HG03066 (cell line): Measurements from ENCODE around the gene ZNF8.
A peak's percentile ranks its signal among the peaks of the same experiment; 100 is the strongest.
"Not testable (repeated sequence)": the region's sequence is repeated elsewhere in the genome, so short reads cannot be mapped to it uniquely, and the experiment has no call there.

Source experiments
- ATAC-seq: cut with Tn5 transposase; IDR thresholded peaks from one replicate; pipeline ENCODE4 v1.9.1; 2021; ENCODE audit warnings: low read depth; ENCODE audit not compliant: unreplicated experiment

The ZNF8 gene

DNA sequence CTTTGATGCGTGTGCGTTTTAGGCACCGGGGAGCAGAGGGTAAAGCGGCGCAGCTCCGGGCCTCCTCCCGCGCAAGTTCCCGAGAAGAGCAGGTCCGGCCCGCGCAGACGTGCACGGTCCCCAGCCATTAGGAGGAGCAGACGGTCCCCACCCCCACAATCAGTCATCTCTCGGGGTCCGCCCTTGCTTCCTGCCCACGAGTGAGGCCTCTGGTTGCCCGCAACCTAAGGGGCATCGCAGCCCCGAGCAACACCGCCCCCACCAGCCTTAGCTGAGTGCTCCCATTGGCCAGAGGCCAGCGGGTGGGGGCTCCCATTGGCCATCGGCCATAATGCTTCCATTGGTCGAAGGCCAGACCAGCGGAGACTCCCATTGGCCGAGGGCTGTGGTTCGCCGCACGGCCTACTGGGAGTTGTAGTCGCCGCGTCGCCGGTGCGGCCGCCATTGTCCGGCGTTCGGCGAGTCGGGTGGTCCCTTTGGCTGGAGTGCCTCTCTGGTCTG lies at the start of gene ZNF8:
Gene ZNF8 (plus strand): TSS at position 415 of the 501 bp plus-strand sequence. CDS start 127 bp downstream, outside the sequence.
- peak; percentile 95 for ATAC-seq

DNA sequence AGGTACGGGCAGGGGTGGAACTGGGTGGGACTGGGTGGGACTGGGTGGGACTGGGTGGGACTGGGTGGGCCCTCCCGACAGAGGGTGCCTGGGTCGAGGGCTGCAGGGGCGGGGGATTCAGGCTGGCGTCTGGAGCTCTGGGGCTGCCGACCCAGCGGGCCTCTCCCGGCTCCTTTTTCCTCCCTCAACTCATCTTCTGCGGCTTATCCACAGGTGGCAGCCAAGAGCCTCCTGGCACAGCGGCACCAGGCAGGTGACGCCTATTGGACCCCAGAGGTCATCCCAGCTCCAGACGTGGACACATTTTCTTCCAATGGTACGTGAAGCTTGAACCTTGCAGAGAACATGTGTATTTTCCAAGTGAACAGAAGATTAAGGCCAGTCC lies 49.5 kb upstream of the ZNF8 start:
- no peak for ATAC-seq

DNA sequence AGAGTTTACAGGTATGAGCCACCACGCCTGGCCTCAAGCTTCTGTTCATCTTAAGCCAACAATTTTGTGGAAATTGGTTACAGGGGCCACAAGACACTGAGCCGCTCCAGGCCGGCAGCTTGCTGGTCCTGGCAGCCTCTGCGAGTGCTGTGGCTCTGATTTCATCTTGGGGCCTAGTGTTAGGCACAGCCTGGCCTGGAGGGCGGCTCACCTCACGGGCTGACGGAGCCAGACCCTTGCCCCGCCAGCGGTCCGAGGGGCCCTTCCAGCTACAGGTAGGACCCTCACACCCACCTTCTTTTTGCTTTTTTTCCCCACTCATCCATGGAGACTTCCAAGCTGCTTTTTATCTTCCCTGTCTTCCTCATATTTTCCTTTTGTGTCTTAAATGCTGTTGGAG lies 41.4 kb upstream of the ZNF8 start:
- no peak for ATAC-seq

DNA sequence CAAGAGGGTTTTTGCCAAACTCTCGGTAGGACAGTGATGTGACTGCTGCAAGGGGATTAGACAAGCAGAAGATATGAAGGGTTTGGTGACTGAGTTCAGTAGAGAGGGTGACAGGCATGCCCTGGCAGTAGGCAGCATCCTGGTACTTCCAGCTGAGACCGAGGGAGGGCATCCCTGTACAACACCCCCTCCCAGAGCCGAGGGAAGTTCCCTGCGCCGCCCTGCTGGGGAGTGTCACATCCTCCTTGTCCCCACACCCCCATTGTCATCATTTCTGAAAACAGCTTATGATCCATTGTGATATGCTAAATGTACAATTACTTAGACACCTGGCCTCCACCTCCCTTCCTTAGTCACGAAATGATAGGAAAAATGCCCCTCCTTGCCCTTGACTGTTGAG lies 35.4 kb upstream of the ZNF8 start:
- no peak for ATAC-seq

DNA sequence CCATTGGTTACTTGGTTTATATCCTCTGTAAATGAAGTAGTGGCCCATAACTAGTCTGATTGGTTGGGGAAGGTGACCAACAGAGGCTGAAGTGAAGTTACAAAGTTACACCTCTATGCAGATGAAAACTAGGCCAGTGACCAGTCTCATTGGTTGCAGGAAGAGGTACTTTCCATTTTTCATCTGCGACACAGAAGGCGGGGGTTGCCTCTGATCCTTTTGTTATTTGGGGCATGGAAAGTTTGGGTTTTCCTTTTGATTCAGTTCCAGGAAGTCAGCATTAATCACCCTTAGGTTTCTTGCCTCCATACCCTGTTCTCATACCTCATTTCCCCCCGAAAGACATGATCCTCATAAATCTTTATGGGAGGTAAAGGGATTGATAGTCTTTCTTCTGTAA lies 29.9 kb upstream of the ZNF8 start:
- no peak for ATAC-seq

DNA sequence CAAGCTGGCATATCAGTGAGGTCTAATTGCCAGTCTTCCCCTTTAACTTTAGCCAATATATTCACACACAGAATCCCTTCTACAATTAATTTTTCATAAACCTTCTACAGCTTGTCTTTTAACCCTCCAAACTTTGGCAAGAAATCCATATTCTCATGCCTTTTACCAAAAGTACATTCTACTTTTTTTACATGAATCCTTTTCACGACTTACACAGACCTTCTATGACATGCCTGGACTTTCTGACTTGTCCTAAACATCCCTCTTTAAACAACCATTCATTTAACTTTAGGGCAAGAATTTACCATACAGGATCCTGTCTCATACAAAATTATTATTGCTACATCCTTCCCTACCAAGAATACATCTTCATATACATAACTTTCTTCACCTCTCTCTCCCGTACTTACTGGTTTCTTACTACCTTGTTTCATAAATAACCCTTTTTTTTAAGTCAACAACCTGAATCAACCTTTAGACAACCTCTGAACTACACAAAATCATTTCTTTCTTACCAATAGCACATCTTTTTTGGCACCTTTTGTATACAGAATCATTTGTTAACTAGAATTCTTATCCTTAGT lies 26.6 kb upstream of the ZNF8 start:
- ATAC-seq: no peak

DNA sequence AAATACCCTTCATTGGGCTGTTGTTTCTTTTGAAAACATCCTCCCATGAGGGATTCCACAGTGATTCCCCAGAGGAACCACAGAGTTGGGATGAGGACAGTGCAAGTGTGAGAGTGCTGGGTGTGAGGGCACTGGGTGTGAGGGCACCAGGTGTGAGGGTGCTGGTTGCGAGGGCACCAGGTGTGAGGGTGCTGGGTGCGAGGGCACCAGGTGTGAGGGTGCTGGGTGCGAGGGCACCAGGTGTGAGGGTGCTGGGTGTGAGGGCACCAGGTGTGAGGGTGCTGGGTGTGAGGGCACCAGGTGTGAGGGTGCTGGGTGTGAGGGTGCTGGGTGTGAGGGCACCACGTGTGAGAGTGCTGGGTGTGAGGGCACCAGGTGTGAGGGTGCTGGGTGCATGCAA lies 20.5 kb upstream of the ZNF8 start:
- ATAC-seq: not testable (repeated sequence)

DNA sequence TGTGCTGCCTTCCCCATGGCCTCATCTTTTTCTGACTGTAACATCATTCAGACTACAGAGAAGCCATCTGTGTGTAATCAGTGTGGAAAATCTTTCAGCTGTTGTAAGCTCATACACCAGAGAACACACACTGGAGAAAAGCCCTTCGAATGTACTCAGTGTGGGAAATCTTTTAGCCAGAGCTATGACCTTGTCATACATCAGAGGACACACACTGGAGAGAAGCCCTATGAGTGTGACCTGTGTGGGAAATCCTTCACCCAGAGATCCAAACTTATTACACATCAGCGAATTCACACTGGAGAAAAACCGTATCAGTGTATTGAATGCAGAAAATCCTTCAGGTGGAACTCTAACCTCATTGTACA lies 17.2 kb upstream of the ZNF8 start:
- ATAC-seq: no peak

DNA sequence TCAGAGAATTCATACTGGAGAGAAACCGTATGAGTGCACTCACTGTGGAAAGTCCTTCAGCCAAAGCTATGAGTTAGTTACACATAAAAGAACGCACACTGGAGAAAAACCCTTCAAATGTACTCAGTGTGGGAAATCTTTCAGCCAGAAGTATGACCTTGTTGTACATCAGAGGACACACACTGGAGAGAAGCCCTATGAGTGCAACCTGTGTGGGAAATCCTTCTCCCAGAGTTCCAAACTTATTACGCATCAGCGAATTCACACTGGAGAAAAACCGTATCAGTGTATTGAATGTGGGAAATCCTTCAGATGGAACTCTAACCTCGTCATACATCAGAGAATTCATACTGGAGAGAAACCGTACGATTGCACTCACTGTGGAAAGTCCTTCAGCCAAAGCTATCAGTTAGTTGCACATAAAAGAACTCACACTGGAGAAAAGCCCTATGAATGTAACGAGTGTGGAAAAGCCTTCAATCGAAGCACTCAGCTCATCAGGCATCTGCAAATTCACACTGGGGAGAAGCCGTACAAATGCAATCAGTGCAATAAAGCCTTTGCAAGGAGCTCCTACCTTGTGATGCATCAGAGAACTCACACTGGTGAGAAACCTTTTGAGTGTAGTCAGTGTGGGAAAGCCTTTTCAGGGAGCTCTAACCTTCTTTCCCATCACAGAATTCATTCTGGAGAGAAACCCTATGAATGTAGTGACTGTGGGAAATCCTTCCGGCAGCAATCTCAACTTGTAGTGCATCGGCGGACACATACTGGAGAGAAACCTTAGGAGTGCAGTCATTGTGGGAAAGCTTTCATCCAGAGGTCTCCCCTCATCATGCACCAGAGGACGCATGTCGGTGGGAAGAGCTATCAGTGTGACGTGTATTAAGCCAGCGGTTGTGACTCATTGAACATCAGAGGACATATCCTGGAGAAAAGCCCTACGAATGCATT lies 16.5 kb upstream of the ZNF8 start:
- no peak for ATAC-seq

DNA sequence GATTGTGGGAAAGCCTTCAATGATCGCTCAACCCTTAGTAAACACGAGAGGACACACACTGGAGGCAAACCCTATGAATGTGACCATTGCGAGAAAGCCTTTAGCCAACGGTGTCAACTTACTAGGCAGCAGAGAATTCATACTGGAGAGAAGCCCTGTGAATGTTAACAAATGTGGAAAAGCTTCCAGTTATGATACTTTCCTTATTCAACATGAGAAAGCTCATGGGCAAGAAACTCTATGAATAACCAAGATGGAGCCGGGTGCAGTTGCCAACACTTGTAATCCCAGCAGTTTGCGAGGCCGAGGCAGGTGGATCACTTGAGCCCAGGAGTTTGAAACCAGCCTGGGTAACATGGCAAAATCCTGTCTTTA lies 15.8 kb upstream of the ZNF8 start:
- no peak for ATAC-seq

DNA sequence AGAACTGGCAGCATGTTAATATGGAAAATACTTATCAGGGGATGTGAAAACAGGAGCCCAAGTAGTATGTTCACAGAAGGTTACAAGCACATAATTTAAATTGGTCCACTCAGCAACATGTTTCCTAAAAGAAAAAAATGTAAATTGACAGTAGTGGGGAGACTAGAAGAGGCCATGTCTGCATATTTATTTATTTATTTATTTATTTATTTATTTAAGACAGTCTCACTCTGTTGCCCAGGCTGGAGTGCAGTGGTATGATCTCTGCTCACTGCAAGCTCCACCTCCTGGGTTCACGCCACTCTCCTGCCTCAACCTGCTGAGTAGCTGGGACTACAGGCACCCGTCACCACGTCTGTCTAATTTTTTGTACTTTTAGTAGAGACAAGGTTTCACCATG lies 13.7 kb upstream of the ZNF8 start:
- no peak for ATAC-seq

DNA sequence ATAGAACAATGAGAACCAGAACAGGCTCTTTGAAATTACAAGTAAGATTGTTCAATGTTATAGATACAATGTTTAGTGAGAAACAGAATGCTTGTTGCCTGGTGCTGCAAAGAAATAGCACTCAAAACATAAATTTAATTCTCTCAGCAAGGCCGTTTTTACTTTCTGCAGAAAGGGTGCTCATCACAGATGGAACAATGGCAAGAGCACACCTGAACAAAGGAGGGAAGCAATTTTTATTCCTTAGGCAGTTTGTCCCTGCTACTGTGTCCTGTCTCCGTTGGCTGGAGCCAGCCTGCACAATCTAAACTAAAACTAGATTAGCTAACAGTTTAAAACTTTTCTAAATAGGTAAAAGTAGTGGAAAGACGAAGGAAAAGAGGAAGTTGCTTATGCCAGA lies 10.4 kb upstream of the ZNF8 start:
- ATAC-seq: no peak

DNA sequence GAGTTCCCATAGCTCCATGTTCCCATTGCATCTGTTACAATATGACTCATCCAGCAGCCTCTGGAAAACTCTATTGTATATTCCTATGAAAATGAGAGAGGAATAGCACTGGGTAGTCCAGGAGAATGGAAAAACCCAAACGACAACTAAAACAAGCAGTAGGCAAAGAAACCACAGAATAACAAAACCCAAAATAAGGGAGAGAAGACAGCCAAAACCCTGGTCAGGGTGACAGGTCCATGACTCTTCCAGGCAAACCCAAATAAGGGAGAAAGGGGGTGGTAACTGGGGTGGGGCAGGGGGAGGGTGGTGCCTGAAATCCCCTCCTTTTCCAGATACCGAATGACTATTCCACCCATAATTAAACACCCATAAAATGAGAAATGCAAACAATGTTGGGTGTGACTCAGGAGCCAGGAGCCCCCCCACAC lies 4.0 kb upstream of the ZNF8 start:
- no peak for ATAC-seq

DNA sequence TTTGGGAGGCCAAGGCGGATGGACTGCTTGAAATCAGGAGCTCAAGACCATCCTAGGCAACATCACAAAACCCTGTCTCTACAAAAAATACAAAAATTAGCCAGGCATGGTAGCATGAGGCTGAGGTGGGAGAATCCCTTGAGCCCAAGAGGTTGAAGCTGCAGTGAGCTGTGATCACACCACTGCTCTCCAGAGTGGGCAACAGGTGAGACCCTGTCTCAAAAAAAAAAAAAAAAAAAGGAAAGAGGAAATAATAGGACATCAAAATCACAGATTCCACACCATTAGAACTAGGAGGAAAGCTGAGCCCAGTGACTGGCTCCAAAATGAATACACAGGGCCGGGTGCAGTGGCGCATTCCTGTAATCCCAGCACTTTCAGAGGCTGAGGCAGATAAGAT lies 3.2 kb upstream of the ZNF8 start:
- ATAC-seq: no peak

DNA sequence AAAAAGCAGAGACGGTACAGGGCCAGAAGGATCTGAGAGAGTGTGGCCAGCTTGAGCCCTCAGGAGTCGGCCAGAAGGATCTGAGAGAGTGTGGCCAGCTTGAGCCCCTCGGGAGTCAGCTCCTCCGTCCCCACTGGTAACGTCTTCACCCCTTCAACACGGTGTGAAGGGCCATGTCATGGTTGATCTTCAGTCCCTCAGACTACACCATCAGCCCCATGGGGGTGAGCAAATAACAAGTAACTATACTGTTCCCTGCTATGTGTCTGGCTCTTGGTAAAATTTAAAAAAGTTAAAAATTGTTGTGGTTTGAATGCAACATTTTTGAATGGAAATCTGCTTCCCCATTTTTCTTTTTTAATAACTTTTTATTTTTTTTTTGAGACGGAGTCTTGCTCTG lies 1.6 kb upstream of the ZNF8 start:
- no peak for ATAC-seq

DNA sequence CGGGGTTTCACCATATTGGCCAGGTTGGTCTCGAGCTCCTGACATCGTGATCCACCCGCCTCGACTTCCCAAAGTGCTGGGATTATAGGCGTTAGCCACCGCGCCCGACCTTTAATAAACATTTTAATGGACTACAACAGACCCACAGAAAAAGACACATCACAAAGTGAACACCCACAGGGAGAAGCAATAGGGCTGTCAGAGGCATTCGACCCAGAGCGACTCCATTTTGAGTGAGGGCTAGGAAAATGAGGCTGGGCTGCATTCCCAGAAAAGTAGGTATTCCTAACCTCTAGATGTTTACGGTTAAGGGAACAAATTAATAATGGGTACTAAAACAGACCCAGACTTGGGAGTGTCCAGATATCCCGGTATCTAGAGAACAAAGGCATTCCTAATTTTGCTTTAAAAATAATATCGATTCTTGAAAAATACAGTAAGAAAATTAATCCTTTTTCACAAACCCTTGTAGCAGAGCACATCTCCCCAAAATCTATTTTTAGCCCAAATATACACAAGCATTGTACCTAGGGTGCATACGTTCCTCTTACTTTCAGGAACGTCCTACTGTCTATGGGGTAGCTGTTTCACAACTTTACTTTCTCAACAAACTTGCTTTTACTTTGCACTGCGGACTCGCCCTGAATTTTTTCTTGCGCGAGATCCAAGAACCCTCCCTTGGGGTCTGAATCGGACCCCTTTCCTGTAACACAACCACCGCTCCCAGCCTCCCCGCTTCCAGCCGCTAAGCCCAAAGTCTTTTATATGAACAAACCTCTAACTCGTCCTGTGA lies 811 bp upstream of the ZNF8 start:
- no peak for ATAC-seq

DNA sequence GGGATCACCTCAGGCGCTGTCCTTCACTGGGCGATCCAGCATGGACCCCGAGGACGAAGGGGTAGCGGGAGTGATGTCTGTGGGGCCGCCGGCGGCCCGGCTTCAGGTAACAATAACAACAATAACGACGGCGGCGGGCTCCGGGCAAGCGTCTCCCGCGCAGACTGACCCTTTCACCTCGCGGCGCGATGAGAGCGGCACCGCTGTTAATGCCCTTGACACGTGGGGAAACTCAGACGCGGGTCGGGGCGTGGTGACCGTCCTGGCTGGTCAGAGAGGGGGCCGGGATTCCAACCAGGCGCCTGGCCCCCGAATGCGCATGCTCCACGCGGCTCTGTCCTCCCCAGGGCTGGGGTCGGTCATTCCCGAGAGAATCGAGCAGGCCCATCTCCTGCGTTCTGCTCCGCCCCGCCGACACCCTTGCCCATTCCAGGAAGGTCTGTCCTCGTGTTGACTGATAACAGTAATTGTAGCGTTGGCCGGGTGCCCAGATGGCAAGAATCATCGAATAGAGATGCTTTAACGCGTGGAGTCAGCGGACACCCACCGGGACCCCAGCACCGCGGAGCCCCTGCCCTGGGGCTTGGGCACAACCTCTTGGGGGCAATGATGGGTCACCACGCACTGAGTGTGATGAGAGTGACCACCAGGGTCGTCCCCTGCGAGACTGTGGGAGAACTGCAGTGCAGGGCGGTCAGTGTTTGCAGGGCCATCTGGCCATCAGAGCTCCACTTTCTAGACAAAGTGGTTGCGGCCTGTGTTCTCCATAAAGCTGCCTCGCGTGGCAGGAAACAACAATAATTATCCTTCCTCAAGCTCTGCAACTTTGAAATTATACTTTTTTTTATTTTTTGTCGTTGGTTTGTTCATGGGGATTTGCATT lies 528 bp downstream of the ZNF8 start:
- ATAC-seq: peak; percentile 35

DNA sequence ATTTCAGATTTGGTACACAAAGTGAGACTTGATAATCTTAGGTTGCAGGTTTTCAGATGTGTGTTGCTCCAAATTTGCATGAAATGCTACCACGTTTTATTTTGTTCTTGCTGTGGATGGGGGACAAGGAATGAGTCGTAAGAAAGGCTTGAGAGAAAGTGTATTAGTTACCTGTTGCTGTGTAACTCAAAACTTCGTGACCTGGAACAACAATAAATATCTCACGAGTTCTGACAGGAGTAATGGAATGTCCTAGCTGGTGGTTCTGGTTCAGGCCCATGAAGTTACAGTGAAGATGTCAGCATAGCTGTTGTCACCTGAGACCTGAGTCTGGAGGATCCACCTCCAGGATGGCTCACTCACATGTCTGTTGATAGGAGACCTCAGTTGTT lies 1.2 kb downstream of the ZNF8 start:
- no peak for ATAC-seq

DNA sequence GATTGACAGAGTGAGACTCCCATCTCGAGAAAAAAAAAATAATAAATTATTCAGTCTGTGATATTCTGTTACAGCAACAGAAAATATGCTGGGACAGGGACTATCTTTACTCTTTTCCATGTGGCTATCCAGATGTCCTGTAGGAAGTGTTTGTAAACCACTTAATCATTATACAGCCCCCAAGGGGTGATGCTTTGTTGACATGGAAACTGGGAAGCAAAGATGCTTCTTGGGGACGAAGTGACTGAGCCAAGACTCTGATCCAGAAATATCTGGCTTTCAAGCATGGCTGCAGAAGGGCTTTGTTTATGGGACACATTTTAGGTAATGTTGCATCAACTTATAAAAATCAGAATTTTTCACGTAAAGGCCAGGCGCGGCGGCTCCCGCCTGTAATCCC lies 5.4 kb downstream of the ZNF8 start:
- ATAC-seq: no peak

DNA sequence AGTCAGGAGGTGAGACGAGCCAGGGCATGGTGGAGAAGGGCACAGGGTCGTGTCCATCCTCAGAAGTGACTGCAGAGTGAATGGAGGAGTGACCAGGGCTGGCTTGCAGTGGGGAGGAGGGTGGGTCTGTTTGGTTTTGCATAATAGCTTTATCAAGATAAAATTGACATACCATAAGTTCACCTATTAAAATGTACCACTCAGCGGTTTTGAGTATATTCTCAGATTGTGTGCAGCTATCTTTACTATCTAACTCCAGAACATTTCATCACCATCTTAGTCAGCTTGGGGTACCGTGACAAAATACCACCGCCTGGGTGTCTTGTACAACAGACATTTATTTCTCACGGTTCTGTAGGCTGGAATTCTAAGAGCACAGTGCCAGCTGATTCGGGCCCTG lies 13.2 kb downstream of the ZNF8 start:
- no peak for ATAC-seq
